A172 (cell line): Measurements from ENCODE around the gene SLC22A12. TPM values are rescaled to one million over a fixed set of nuclear protein-coding genes. Genes with fewer than 3 reads are reported as not detected.

Source experiments
- DNase-seq: peaks from one replicate; pipeline ENCODE4 v3.0.0-alpha.2; 2015; ENCODE audit warnings: low spot score
- total RNA-seq: library from RNA; depleted of rRNA; stranded (reverse); fragments of >200 nt; shearing (Covaris generic); gene quantifications from 2 replicates; pipeline ENCODE4 v1.2.3, GENCODE V29; 2014; rRNA removed

Gene SLC22A12
- total RNA-seq, 1 experiment from 2014 or later, result not detected

- no peak for DNase-seq
Measured at GRCh38 chr11:64647019-64647779, 56.2 kb downstream of the SLC22A12 start.

GRCh38 chr11:64648551-64648950, 57.5 kb downstream of the SLC22A12 start:
- DNase-seq, result no peak

- DNase-seq, result no peak
Measured at GRCh38 chr11:64649291-64649697, 58.3 kb downstream of the SLC22A12 start.

DNA sequence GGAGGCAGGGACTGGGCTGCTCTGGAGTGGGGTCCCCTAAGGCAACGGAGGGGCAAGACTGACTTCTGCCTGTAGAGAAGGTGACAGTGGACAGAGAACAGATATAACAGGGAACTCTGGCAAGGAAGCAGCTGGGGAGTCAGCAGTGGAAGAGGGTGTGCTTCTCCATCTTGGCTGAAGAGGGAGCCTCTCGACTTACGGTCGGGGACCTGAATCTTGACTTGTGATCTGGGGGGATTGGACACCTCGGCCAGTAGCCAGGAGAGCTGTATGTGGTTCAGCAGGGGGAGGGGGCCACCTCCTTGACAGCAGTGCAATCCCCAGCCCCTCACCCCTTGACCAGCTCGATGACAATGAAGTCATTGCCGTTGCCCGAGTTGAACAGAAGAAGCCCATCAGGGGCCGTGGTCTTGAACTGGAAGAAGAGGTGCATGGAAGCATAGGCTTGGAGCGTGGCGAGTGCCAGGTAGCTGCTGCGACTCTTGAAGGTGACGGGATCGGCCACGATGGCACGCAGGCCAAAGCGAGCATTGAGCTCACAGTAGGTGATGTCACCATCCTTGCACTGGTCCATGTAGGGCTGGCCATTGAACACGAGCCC, 60.0 kb downstream of the SLC22A12 start:
- no peak for DNase-seq

Other genes starting within 250 kb of the SLC22A12 start
- 77.4 and 78.2 TPM in 2 replicates for gene RPS6KA4, start 232.1 kb upstream of the SLC22A12 start, total RNA-seq
- gene SLC22A11, start 35.3 kb upstream of the SLC22A12 start, total RNA-seq, result 4.7 TPM in 1 of 2 replicates, not detected in the other
- 0.05 and 0.14 TPM in 2 replicates for gene NRXN2, start 132.0 kb downstream of the SLC22A12 start, total RNA-seq
- 0.07 and 2.1 TPM in 2 replicates for gene RASGRP2, start 152.9 kb downstream of the SLC22A12 start, total RNA-seq
- gene PYGM, start 168.8 kb downstream of the SLC22A12 start, total RNA-seq, result 0.12 TPM in 1 of 2 replicates, not detected in the other
- gene SF1, start 187.3 kb downstream of the SLC22A12 start, total RNA-seq, result 61.8 and 149 TPM in 2 replicates
- 30.8 and 40.5 TPM in 2 replicates for gene MAP4K2, start 212.0 kb downstream of the SLC22A12 start, total RNA-seq
- gene MEN1, start 219.3 kb downstream of the SLC22A12 start, total RNA-seq, result 14.3 and 15.0 TPM in 2 replicates